GM19099 (cell line): Measurements from ENCODE around the gene ADGRG6.

Experiments used
- POLR2A ChIP-seq: IDR thresholded peaks from 3 replicates; pipeline ENCODE4 v1.6.1; 2011; ENCODE audit warnings: low read depth; ENCODE audit not compliant: insufficient read length; ENCODE audit errors: extremely low read depth

ADGRG6 gene

DNA sequence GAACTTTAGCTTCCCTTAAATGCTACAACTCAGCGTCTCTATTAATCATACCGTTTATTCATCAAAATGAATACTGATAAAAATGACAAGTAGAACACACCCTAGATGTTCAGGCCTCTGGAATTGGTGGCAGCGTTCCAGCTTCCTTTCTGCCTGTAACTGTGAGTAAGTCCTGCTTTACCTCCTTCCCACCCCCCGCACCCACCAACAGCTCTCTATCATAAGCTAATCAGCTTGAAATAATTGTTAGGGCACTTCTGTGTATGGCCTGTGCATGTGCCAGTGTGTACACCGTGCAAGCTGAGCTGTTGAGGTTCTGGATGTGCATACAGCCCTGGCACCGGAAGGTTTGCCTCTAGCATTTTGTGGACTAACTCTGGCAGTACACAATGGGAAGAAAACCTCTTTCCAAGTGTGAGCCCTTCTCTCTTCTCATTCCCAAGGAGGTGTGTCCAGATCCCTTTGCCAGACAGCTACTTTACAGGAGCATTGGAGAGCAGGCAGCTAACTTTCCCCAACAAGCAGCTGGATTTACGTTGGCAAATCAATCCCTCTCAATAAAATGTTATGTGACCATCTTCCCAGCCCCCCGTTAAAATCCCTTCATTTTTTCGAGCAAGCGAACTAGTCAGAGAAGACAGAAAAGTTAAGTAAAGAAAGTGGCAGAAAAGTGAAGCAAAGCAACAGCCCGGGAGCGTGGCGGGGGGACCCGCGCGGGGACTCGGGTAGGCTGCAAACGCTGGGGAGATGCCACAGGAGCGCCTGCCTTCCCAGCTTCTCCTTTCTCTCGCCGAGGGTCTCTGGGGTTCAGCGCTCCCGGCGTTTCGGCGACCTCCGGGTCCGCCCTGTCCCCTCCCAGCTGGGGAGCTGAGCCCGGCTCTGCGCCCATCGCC, 803 bp upstream of the ADGRG6 start:
- TF ChIP-seq POLR2A: no peak

DNA sequence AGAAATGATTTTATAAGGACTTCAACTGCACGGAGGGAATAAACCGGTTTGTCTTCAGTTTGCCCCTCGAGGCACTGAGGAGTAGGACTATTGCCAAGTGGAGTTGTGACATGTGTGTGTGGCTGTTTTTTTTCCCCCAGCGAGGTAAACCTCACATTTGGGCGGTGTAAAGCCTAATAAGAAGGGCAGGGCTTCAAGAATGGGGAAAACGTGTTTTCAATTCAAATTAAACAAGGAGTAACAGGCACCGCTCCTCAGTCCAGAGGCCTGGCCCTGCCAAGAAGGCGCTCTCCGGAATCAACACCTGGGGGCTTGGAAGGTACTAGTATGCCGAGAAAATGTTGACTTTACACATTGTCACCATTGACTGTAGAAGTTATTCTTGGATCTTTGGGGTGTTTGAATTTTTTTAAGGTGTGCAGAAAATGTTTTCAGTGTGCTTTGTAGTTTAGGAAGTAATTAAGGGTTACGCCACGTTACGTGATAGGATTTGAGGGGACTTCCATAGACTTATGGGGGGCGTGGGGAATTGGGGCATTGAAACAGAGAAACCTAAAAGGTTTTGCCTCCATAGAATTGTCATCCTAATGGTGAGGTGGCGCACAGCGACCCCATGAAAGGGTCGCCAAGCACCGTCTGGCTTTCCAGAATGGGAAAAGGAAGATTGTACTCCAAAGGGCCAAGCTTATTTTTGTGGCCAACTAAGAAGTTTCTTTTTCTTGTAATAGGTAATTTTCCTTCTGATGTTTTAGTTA, 791 bp downstream of the ADGRG6 start:
- no peak for TF ChIP-seq POLR2A

DNA sequence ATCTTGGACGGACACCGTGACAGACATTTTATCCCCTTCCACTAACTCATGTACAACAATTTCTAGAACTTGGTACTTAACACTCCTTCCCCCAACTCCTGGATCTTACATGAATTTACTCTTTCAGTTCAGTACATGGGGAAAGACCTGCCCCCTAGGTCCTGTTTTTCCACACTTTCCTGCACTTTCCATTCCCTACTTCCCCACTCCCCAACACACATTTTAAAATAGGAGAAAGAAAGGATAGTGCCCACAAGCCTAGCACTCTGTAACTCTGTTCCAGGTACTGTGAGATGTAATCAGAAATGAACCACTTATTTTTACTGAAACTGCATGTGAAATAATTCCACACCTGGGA, 1.3 kb downstream of the ADGRG6 start:
- no peak for TF ChIP-seq POLR2A

DNA sequence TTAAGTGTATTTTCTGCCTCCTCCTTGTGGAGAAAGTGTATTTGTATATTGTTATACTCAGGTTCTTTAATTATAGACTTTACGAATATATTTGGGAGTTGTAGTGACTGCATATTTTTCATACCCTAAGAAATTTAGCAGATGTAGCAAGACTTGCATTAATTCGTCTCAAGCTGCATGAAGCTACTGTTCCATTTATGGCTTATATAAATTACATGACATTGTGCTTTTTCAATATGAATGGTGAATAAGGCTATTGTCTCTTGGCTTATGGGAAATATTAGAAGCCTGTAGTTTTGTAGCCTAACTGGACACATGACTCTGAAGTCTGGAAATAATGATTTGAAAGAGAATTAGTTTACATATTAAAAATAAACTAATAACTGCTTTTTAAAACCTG, 2.4 kb downstream of the ADGRG6 start:
- no peak for TF ChIP-seq POLR2A

DNA sequence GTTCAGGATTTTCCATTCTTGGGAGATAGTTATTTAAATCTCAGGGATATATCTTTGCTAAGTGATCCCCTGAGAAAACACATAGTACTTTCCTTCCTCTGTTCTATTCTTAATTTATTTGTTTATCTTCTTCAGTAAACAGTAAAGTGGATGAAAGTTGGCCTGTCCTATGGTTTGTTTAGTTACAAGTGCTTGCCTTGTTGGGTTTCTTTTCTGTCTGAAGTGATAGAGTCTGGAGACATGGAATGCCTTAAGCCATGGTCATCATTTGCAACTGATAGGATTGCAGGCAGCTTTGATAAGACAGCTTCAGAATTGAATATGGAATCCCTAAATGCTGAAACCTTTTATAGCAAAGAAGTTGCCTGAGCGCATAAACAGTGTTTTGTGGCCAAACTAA, 4.9 kb downstream of the ADGRG6 start:
- no peak for TF ChIP-seq POLR2A

DNA sequence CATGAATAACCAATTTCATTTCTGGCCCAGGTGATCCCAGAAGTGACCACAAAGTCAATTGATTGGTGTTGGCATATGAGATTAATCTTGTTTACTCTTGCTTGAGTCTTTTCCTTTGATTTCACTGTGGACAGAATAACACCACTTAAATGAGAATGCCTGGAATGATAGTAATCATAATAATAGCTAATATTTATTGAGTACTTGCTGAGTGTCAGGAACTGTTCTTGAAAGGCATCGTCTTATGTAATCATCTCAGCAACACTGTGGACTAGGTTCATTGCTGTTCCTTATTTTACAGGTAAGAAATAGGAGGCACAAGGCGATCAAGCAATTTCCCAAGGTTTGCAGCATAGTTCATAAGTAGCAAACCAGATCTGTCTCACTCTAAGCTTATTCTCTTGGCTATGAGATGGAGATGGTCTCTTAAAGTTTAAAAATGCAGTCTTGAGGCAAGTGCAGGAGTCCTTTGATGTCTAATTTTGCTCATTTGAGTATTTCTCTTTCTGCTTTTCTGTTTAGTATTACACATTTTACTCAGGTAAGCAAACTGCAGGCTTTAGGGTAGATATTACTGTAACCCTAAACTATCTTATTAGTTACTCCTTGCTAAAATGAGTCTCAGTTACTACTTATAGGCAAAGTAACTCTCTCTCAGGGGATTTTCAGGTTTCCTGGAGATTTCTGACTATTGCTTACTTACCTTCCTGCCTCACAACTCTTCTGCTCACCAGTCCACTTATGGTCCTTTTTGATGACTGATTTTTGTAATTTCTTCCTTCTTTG, 6.3 kb downstream of the ADGRG6 start:
- no peak for TF ChIP-seq POLR2A

DNA sequence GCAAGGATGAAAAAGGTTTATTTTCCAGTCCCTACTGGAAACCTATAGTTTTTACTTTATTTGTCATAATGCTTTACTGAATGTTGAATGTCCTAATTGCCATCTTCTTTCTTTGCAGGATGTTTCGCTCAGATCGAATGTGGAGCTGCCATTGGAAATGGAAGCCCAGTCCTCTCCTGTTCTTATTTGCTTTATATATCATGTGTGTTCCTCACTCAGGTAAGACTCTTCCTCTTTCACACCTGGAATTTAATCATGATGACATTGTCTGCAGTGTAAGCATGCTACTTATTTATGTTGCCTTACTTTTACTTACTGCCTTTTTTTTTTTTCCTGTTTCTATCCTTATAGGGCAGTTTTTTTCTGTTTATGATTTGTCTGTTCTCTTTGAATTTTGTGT, 7.6 kb downstream of the ADGRG6 start:
- no peak for TF ChIP-seq POLR2A

DNA sequence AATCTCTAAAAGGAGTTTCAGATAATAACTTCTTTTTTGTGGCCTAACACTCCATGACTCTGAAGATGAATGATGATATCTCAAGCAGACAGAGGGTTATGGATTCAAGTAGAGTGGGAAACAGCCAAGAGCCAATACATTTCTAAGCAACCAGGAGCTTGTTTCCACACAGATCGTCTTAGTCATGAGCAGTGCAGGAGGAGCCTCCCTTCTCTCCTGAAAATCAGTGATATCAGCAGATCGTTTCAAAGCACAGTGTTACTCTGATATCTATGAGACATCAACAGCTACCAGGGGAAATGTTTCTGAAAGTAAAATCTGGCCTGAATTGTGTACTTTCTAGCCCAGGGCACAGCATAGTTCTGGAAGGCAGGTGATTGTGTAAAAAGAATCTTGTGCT, 11.5 kb downstream of the ADGRG6 start:
- TF ChIP-seq POLR2A: no peak

DNA sequence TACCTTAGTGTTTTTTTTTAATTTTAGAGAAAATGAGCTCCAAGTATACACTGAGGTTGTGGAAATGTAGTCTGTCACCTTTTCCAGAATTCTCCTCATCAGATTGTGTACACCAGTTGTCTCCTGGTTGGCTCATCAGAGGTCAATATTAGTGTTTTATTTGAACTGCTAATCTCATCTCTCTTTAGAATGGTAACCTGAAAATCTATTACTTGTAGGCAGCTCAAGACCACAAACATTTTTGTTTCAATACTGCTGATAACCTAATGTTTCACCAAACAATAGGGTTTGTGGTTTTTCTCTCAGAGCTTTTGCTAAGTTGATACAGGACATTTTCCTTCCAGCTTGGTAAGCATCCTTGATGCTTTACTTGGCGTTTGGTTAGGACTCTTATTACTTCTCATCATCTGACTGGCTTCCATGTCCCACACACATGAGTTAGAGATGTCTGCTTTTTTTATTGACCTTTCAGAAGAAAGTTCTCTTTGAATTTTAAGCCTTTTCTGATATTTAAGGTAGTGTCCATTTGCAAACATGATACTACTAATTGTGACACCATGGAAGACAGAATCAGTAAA, 15.1 kb downstream of the ADGRG6 start:
- no peak for TF ChIP-seq POLR2A

DNA sequence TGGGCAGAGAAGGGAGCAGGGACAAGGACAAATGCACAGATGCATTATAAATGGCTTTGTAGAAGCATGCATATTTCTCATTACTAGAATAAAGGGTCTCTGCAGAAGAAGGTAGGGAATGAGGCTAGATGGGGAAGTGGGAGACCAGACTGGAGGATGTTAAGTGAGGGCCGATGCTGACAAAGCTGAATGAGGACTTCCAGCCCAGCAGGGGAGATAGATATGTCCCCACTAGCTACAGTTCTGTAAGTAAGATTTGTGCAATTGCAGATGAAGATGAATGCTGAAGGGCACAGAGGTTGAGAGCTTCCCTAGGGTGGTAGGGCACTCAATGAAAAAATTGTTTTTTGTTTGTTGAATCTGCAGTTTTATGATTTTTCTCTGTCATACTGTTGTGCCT, 16.9 kb downstream of the ADGRG6 start:
- no peak for TF ChIP-seq POLR2A

DNA sequence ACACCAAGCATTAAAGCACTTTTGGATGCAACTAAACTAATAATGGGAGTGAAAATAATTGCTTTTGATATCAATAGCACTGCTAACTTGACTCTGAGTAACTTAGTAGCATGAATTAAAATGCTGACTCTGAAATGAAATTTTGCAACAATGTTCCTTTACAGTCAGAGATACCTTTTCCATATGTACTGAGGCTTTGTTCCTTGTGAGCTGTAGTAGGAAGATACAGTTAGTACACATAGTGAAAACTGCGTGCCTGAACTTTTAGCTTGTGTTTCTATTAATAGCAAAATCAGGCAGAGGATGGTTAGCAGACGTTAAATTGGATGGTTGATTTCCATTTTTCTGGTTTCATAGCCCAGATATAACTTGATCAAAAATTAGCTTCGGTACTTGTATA, 18.6 kb downstream of the ADGRG6 start:
- no peak for TF ChIP-seq POLR2A

DNA sequence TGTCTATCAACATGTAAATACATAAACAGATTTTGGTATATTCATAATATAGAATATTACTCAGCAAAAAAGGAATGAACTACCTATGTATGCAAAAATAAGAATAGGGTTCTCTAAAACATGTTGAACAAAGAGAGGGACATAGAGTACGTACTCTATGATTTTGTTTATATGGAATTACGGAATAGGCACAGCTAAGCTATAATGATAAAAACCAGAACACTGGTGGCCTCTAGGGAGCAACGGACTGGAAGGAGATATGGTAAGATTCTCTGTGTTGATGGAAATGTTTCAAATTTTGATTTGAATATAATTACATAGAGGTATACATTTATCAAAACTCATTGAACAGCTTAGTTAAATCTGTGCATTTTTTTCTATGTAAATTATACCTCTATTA, 19.6 kb downstream of the ADGRG6 start:
- TF ChIP-seq POLR2A: no peak

DNA sequence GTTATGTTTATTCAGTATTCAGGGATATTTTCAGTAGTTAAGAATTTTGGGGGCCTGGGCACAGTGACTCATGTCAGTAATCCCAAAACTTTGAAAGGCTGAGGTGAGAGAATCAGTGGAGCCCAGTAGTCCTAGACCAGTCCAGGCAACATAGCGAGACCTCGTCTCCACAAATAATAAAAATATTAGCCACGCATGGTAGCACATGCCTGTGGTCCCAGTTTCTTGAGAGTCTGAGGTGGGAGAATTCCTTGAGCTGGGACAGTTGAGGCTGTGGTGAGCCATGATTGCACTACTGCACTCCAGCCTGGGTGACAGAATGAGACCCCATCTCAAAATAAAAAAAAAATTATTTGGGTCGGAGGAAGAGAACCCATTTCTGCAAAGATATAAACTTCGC, 20.3 kb downstream of the ADGRG6 start:
- TF ChIP-seq POLR2A: no peak

DNA sequence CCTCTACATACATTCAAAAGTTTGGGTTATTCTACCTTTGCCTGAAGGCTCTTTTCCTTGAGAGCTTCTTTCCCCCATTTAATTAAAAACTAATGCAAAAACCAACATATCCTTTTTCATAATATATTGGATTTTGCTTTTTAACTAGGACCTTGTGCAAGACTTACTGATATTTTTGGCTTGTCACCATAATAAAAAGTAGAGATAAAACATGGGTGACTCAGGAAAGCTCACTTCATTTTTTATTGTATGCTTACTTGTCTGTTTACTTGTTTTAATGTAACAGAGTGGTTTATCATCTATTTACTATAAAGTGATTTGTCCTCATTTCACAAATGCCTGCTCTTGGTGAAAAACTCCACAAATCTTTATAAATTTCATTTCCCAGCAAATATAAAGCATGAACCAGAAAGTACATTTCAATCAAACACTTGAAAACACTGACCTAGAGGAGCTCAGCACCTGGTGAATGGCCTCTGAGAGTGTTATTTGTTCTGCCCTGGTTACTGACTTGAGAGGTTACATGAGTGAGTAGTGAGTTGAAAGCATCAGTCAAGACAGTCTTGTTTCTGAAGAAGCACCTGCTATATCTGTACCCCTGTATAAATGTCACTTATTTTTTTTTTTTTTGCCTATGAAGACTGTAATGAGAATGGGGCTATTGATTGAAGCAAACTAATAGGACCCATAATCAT, 20.8 kb downstream of the ADGRG6 start:
- no peak for TF ChIP-seq POLR2A
